ENCODE measurements around the gene MRPL14. TPM values are rescaled to one million over a fixed set of nuclear protein-coding genes. Genes with fewer than 3 reads are reported as not detected.

The MRPL14 gene
- total and polyA plus RNA-seq, 8 donors: 8.7 to 30.4 (median 14.1) TPM

GRCh38 chr6:44142835-44143234 lies 15.6 kb upstream of the MRPL14 start:
- Histone ChIP-seq H3K4me1 (no peaks in the 10 kb centered on the region), H3K36me3 (peaks cover 0 to 8% (median 5%) of the 10 kb centered on the region in 3 donors), H3K9me3 (no peaks in the 10 kb centered on the region), H3K27ac (no peak overlapping the region), H3K27me3 (no peaks in the 10 kb centered on the region), H3K4me3 (no peak overlapping the region)
- FAIRE-seq: no peak
- WGBS, 2 donors: 97 to 100% methylated on average over 1 of the region's 1 CpG
- intact Hi-C loops (cut with DNase I): no loop called here
- no peak for ATAC-seq
- no peak for DNase-seq
- no peak for TF ChIP-seq CTCF (IDR thresholded peaks at IDR 0.05)

DNA sequence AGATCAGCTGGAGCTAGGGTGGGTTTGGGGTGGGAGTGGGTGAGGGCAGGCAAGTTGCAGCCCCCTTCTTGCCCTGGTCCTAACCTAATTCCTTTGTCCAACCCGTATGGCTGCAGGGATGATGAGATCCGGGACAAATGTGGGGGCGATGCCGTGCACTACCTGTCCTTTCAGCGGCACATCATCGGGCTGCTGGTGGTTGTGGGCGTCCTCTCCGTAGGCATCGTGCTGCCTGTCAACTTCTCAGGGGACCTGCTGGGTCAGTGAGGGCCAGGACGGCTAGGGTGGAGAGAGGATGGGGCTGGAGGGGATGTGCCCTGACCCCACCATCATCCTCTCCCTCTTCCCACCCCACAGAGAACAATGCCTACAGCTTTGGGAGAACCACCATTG lies 12.1 kb upstream of the MRPL14 start:
- intact Hi-C loops (cut with DNase I): loop anchor here in 1 of 3 donors (5.0 kb wide), 1 partner anchor 37 kb away; no protein-coding TSS in a partner anchor
- 85% methylated on average over 10 of the region's 10 CpGs for WGBS, 2 donors
- Histone ChIP-seq H3K4me3 (no peak overlapping the region), H3K27ac (no peak overlapping the region), H3K9me3 (no peaks in the 10 kb centered on the region), H3K4me1 (no peaks in the 10 kb centered on the region), H3K36me3 (peaks cover 0 to 5% (median 0%) of the 10 kb centered on the region in 3 donors), H3K27me3 (no peaks in the 10 kb centered on the region)
- no peak for FAIRE-seq
- no peak for TF ChIP-seq CTCF (IDR thresholded peaks at IDR 0.05)
- ATAC-seq: no peak
- no peak for DNase-seq

DNA sequence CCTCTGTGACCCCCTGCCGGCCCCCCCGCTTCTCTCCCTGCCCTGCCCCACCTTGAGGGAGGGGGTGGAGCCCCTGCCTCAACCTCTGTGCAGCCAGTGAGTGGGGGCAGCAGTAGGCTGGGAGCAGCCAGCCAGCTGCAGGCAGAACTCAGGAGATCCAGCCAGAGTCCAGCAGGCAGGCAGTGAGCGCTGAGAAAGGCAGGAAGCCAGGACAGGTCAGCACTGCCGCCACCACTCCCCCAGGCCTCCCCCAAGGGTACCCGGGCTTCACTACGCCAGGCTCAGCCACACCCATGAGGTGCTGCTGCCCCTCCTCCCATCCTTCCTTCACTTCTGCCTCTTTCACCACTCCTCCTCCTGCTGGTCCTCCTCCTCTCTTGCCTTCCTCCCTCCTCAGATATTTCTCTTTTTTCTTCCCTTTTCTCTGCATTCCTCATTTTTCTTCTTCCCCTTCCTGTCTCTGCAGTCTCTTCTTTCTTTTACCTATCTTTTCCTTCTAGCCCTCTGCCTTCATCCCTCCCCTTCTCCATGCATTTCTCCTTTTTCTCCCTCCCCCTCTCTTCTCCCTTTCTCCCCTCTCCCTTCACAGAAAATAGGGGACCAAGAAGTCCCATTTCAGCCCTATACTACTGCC lies 11.6 kb upstream of the MRPL14 start:
- intact Hi-C loops (cut with DNase I): loop anchor here in 1 of 3 donors (5.0 kb wide), 1 partner anchor 37 kb away; no protein-coding TSS in a partner anchor
- TF ChIP-seq CTCF (IDR thresholded peaks at IDR 0.05): no peak
- no peak for ATAC-seq
- DNase-seq: no peak
- Histone ChIP-seq H3K4me3 (no peak overlapping the region), H3K27ac (no peak overlapping the region), H3K9me3 (no peaks in the 10 kb centered on the region), H3K36me3 (peaks cover 0 to 5% (median 0%) of the 10 kb centered on the region in 3 donors), H3K4me1 (no peaks in the 10 kb centered on the region), H3K27me3 (no peaks in the 10 kb centered on the region)
- 61 to 98% methylated on average over 4 to 6 of the region's 6 CpGs for WGBS, 2 donors
- FAIRE-seq: no peak

- no peak overlapping the region for H3K4me3 ChIP-seq
- H3K9me3 ChIP-seq: no peaks in the 10 kb centered on the region
- ATAC-seq (no peak), FAIRE-seq (no peak), DNase-seq (no peak)
- no peak for TF ChIP-seq CTCF (IDR thresholded peaks at IDR 0.05)
- peaks cover 0 to 2% (median 0%) of the 10 kb centered on the region in 3 donors for H3K36me3 ChIP-seq
- H3K4me1 ChIP-seq: no peaks in the 10 kb centered on the region
- H3K27ac ChIP-seq: no peak overlapping the region
- no peaks in the 10 kb centered on the region for H3K27me3 ChIP-seq
- 90 to 97% methylated on average over 7 of the region's 7 CpGs for WGBS, 2 donors
- intact Hi-C loops (cut with DNase I): loop anchor here in 1 of 3 donors (5.0 kb wide), 1 partner anchor 34 kb away; no protein-coding TSS in a partner anchor
Observed at GRCh38 chr6:44135875-44136274, 8.6 kb upstream of the MRPL14 start.

GRCh38 chr6:44135173-44135758 lies 8.0 kb upstream of the MRPL14 start:
- no peak for TF ChIP-seq CTCF (IDR thresholded peaks at IDR 0.05)
- no peak for ATAC-seq
- DNase-seq: no peak
- no peak for FAIRE-seq
- 90 to 94% methylated on average over 10 of the region's 10 CpGs for WGBS, 2 donors
- no peaks in the 10 kb centered on the region for H3K27me3 ChIP-seq
- no peak overlapping the region for H3K27ac ChIP-seq
- H3K36me3 ChIP-seq: no peaks in the 10 kb centered on the region
- H3K4me3 ChIP-seq: no peak overlapping the region
- H3K4me1 ChIP-seq: no peaks in the 10 kb centered on the region
- no peaks in the 10 kb centered on the region for H3K9me3 ChIP-seq
- intact Hi-C loops (cut with DNase I): loop anchor here in 1 of 3 donors (5.0 kb wide), 1 partner anchor 33 kb away; no protein-coding TSS in a partner anchor

Measured in pancreas (tissue), 10 donors.